ENCODE results near the gene ATP11A.
"Not testable (repeated sequence)": the region's sequence is repeated elsewhere in the genome, so short reads cannot be mapped to it uniquely, and the experiment has no call there.

The ATP11A gene

DNA sequence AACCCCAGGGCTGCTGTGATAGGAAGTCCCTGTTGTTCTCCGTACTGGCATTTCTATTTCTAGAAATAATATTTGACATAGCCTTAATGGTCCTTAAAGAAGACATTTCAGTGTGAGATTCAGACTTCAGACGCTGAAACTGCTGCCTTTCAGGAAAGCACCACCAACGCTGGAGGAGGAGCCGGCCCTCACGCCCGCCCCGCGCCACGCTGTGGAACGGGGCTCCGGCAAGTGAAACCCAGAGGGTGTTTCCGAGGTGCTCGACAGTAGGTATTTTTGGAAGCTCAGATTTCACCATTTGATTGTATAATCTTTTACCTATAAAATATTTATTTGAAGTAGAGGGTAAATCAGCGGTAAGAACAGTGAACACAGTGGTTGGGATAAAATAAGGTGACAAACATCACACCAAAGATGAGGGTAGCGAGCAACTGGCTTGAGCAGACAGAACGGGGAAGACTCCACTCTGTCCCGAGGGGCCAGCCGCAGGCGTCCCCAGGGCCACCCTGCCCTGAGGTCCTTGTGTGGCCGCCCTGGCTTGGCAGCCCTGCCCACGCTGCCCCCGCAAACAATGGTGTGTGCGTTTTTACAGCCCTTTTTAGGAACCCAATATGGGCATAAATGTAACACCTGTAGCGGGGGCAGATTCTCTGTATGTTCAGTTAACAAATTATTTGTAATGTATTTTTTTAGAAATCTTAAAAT, 193.6 kb downstream of the ATP11A start:
- no peak for TF ChIP-seq CTCF (IDR thresholded peaks at IDR 0.05; ENCODE audit: borderline replicate concordance, extremely low read depth, low read length, poor library complexity, severe bottlenecking)
- TF ChIP-seq EZH2 (IDR thresholded peaks at IDR 0.05; ENCODE audit: borderline replicate concordance, low read depth, low read length, severe bottlenecking): no peak
- ATAC-seq (ENCODE audit: insufficient read depth, low read depth) (no peak), DNase-seq (no peak)
- Histone ChIP-seq H2AFZ (ENCODE audit: low read depth, low read length) (no peak overlapping the region), H4K20me1 (ENCODE audit: insufficient read depth, low read length) (peaks cover 1% of the 10 kb centered on the region; the same call in 1 of the 2 replicates), H3K4me2 (ENCODE audit: insufficient read depth, low read length) (no peak overlapping the region), H3K9me3 (ENCODE audit: insufficient read depth, low read length, severe bottlenecking) (no peaks in the 10 kb centered on the region), H3K27ac (ENCODE audit: low read length) (no peak overlapping the region), H3K36me3 (ENCODE audit: insufficient read depth, low read length) (peaks cover 54% of the 10 kb centered on the region), H3K4me1 (ENCODE audit: insufficient read depth, low read length) (no peaks in the 10 kb centered on the region), H3K4me3 (ENCODE audit: low read depth in 1 of 2, low read length in 2 of 2) (no peak overlapping the region), H3K79me2 (ENCODE audit: insufficient read depth, low read length) (no peaks in the 10 kb centered on the region), H3K9ac (ENCODE audit: low read depth, low read length) (no peak overlapping the region), H3K27me3 (ENCODE audit: insufficient read depth, low read length, poor library complexity) (no peaks in the 10 kb centered on the region)

DNA sequence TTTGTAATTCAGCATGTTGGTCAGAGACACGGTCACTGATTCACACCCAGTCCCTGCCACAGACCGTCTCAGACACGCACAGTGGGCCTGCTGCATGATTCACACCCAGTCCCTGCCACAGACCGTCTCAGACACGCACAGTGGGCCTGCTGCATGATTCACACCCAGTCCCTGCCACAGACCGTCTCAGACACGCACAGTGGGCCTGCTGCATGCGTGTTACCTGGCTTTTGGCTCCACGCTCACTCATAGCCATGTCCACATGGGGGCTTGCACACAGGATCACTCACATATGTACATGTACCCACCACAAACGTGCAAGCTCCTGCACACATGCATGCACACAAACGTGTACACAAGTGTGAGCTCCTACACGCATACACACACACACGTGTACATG, 194.9 kb downstream of the ATP11A start:
- not testable (repeated sequence) for H3K9ac ChIP-seq (ENCODE audit: low read depth, low read length); H3K79me2 ChIP-seq (ENCODE audit: insufficient read depth, low read length); H3K27ac ChIP-seq (ENCODE audit: low read length); DNase-seq; H2AFZ ChIP-seq (ENCODE audit: low read depth, low read length); H4K20me1 ChIP-seq (ENCODE audit: insufficient read depth, low read length); H3K27me3 ChIP-seq (ENCODE audit: insufficient read depth, low read length, poor library complexity); ATAC-seq (ENCODE audit: insufficient read depth, low read depth); H3K4me3 ChIP-seq (ENCODE audit: low read depth in 1 of 2, low read length in 2 of 2); H3K4me2 ChIP-seq (ENCODE audit: insufficient read depth, low read length); H3K9me3 ChIP-seq (ENCODE audit: insufficient read depth, low read length, severe bottlenecking); H3K4me1 ChIP-seq (ENCODE audit: insufficient read depth, low read length)
- H3K36me3 ChIP-seq (ENCODE audit: insufficient read depth, low read length): peaks cover 46% of the 10 kb centered on the region

DNA sequence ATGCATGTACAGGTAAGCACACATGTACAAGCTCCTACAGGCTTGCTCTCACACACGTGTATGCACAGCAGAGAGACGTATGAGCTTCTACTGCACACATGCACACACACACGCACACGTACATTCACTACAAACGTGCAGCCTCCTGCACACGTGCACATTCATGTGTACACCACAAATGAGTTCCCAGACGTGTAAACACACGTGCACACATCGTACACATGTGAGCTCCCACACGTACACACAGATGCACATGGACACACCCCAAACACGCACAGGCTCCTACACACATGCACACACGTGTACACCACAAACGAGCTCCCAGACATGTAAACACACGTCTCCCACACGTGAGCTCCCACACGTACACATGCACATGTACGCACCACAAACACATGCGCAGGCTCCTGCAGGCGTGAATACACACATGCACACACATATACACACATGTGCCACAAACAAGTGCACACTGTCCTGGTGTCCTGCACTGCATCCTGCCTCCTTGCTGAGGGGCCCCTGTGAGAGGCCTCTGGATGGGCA, 195.5 kb downstream of the ATP11A start:
- H3K27ac ChIP-seq (ENCODE audit: low read length): no peak overlapping the region
- no peak for TF ChIP-seq EZH2 (IDR thresholded peaks at IDR 0.05; ENCODE audit: borderline replicate concordance, low read depth, low read length, severe bottlenecking)
- no peak for TF ChIP-seq CTCF (IDR thresholded peaks at IDR 0.05; ENCODE audit: borderline replicate concordance, extremely low read depth, low read length, poor library complexity, severe bottlenecking)
- no peak overlapping the region for H3K9ac ChIP-seq (ENCODE audit: low read depth, low read length)
- H4K20me1 ChIP-seq (ENCODE audit: insufficient read depth, low read length): no peaks in the 10 kb centered on the region; the same call in 1 of the 2 replicates
- no peaks in the 10 kb centered on the region for H3K79me2 ChIP-seq (ENCODE audit: insufficient read depth, low read length)
- DNase-seq: no peak
- peaks cover 40% of the 10 kb centered on the region for H3K36me3 ChIP-seq (ENCODE audit: insufficient read depth, low read length)
- ATAC-seq (ENCODE audit: insufficient read depth, low read depth): no peak
- H2AFZ ChIP-seq (ENCODE audit: low read depth, low read length): no peak overlapping the region
- no peak overlapping the region for H3K4me3 ChIP-seq (ENCODE audit: low read depth in 1 of 2, low read length in 2 of 2)
- H3K27me3 ChIP-seq (ENCODE audit: insufficient read depth, low read length, poor library complexity): no peaks in the 10 kb centered on the region
- no peaks in the 10 kb centered on the region for H3K4me1 ChIP-seq (ENCODE audit: insufficient read depth, low read length)
- H3K4me2 ChIP-seq (ENCODE audit: insufficient read depth, low read length): no peak overlapping the region
- H3K9me3 ChIP-seq (ENCODE audit: insufficient read depth, low read length, severe bottlenecking): no peaks in the 10 kb centered on the region

GRCh38 chr13:112885782-112886268, 196.0 kb downstream of the ATP11A start:
- no peaks in the 10 kb centered on the region for H3K27me3 ChIP-seq (ENCODE audit: insufficient read depth, low read length, poor library complexity)
- H3K4me2 ChIP-seq (ENCODE audit: insufficient read depth, low read length): no peak overlapping the region
- H4K20me1 ChIP-seq (ENCODE audit: insufficient read depth, low read length): no peaks in the 10 kb centered on the region; the same call in 1 of the 2 replicates
- H3K27ac ChIP-seq (ENCODE audit: low read length): no peak overlapping the region
- no peaks in the 10 kb centered on the region for H3K79me2 ChIP-seq (ENCODE audit: insufficient read depth, low read length)
- no peaks in the 10 kb centered on the region for H3K4me1 ChIP-seq (ENCODE audit: insufficient read depth, low read length)
- no peak for DNase-seq
- no peak overlapping the region for H2AFZ ChIP-seq (ENCODE audit: low read depth, low read length)
- peaks cover 34% of the 10 kb centered on the region for H3K36me3 ChIP-seq (ENCODE audit: insufficient read depth, low read length)
- H3K9ac ChIP-seq (ENCODE audit: low read depth, low read length): no peak overlapping the region
- ATAC-seq (ENCODE audit: insufficient read depth, low read depth): peak; percentile 27; the same call in 2 of the 3 replicates
- no peak for TF ChIP-seq CTCF (IDR thresholded peaks at IDR 0.05; ENCODE audit: borderline replicate concordance, extremely low read depth, low read length, poor library complexity, severe bottlenecking)
- TF ChIP-seq EZH2 (IDR thresholded peaks at IDR 0.05; ENCODE audit: borderline replicate concordance, low read depth, low read length, severe bottlenecking): no peak
- H3K9me3 ChIP-seq (ENCODE audit: insufficient read depth, low read length, severe bottlenecking): no peaks in the 10 kb centered on the region
- H3K4me3 ChIP-seq (ENCODE audit: low read depth in 1 of 2, low read length in 2 of 2): no peak overlapping the region

All from DND-41 (cell line).